Ovary (tissue), 3 donors: ENCODE measurements around the gene KDF1.

ENCODE experiments used
- POLR2A ChIP-seq: fragments of 450-650 bp; IDR thresholded peaks from one replicate; pipeline ENCODE4 v1.6.1; 2017; ENCODE audit warnings: antibody characterized with exemption, mild to moderate bottlenecking, moderate library complexity
- TF ChIP-seq, protein P1 (sequence below), 3 donors: fragments of 450-650 bp in 2 of 3; fragments of 200-600 bp in 1 of 3; IDR thresholded peaks; one replicate each; pipeline versions ENCODE4 v1.5.1 to v1.8.0; 2016 to 2022; ENCODE audit warnings: antibody characterized with exemption in 3 of 3, mild to moderate bottlenecking in 1 of 3
- donor health status: DM: no; HTN: no; CAD: no.

DNA sequence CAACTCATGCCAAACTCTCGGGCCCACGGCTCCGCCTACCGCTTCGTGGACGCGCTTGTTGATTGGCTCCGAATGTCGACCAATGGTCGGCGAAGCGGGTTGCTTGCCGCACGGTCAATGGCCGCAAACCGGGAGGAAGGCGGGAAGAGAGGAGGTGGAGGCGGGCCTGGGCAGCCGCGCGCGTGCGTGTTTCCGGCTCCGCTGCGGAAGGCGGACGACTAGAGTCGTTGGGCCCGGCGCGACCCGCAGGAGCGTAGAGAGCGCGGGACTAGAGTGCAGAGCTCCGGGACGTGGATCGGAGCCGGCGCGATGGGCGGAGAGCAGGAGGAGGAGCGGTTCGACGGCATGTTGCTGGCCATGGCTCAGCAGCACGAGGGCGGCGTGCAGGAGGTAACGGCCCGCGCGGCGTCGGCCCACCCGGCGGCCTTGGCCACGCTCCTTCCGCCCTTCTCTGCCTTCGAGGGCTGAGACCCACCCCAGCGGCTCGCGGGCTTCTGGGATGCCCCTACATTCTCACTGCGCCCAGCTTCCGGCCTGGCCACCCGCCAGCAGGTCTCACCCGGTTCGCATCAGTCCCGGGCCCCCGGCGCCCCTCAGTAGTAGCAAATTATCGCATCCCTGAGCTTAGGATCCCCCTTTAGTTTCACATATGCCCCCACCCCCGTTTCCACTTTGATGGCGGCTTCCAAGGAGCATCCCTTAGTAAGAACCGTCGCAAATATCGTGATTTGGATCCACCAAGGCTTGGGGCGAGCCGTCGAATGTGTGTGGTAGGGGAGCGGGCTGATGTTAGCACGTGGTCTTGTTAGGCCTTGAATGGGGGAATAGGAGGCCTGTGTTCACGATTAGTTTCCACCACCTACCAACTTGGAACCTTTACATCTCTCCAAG, 38.5 kb downstream of the KDF1 start, which contains the start of gene NUDC:
- TF ChIP-seq POLR2A = peak; percentile 84
- TF ChIP-seq, protein P1, sequence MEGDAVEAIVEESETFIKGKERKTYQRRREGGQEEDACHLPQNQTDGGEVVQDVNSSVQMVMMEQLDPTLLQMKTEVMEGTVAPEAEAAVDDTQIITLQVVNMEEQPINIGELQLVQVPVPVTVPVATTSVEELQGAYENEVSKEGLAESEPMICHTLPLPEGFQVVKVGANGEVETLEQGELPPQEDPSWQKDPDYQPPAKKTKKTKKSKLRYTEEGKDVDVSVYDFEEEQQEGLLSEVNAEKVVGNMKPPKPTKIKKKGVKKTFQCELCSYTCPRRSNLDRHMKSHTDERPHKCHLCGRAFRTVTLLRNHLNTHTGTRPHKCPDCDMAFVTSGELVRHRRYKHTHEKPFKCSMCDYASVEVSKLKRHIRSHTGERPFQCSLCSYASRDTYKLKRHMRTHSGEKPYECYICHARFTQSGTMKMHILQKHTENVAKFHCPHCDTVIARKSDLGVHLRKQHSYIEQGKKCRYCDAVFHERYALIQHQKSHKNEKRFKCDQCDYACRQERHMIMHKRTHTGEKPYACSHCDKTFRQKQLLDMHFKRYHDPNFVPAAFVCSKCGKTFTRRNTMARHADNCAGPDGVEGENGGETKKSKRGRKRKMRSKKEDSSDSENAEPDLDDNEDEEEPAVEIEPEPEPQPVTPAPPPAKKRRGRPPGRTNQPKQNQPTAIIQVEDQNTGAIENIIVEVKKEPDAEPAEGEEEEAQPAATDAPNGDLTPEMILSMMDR (IDR thresholded peaks at IDR 0.05) = peak in 1 of 3 donors; percentile 11
